GM23338 (cell line): ENCODE results near the gene CFTR. TPM values are rescaled to one million over a fixed set of nuclear protein-coding genes. Genes with fewer than 3 reads are reported as not detected.

Experiments used
- ATAC-seq: fragments of 200-7000 bp; cut with Tn5 transposase; 3 replicates; pipeline ENCODE4 v1.9.1; 2020
- DNase-seq: peaks from one replicate; pipeline ENCODE4 v3.0.0-alpha.2; 2015; ENCODE audit warnings: low spot score
- H2AFZ ChIP-seq: fragments of 200-600 bp; sonication (generic); 2 replicates; pipeline ENCODE4 v1.8.0; 2016; ENCODE audit warnings: antibody characterized with exemption, mild to moderate bottlenecking, moderate library complexity
- H3F3A ChIP-seq: fragments of 200-600 bp; sonication (generic); replicated peaks from 2 replicates; pipeline ENCODE4 v1.8.0; 2017; ENCODE audit warnings: antibody characterized with exemption, mixed run types, low read depth
- H3K27ac ChIP-seq: fragments of 200-600 bp; sonication (generic); 2 replicates; pipeline ENCODE4 v1.6.1; 2016; ENCODE audit warnings: low read depth
- H3K27me3 ChIP-seq: fragments of 200-600 bp; sonication (generic); 2 replicates; pipeline ENCODE4 v1.8.0; 2016; ENCODE audit warnings: mild to moderate bottlenecking, mixed run types, moderate library complexity; ENCODE audit not compliant: insufficient read depth
- H3K36me3 ChIP-seq: fragments of 200-600 bp; sonication (generic); 2 replicates; pipeline ENCODE4 v1.8.0; 2016; ENCODE audit warnings: mild to moderate bottlenecking; ENCODE audit not compliant: insufficient read depth
- H3K4me1 ChIP-seq: fragments of 200-600 bp; sonication (generic); 2 replicates; pipeline ENCODE4 v1.8.0; 2016; ENCODE audit warnings: mild to moderate bottlenecking, moderate library complexity; ENCODE audit not compliant: insufficient read depth
- H3K4me2 ChIP-seq: fragments of 200-600 bp; sonication (generic); 2 replicates; pipeline ENCODE4 v1.7.1; 2017; ENCODE audit warnings: mixed run types
- H3K4me3 ChIP-seq: fragments of 200-600 bp; sonication (generic); 2 replicates; pipeline ENCODE4 v1.6.1; 2016; ENCODE audit warnings: mixed run types
- H3K79me2 ChIP-seq: fragments of 200-600 bp; sonication (generic); replicated peaks from 2 replicates; pipeline ENCODE4 v1.8.0; 2017; ENCODE audit warnings: mild to moderate bottlenecking; ENCODE audit not compliant: insufficient read depth
- H3K9me2 ChIP-seq: fragments of 200-600 bp; sonication (generic); 2 replicates; pipeline ENCODE4 v1.8.0; 2017; ENCODE audit not compliant: insufficient read depth
- H4K20me1 ChIP-seq: fragments of 200-600 bp; sonication (generic); replicated peaks from 2 replicates; pipeline ENCODE4 v1.8.0; 2017; ENCODE audit warnings: mild to moderate bottlenecking; ENCODE audit not compliant: insufficient read depth
- H3K27ac Mint-ChIP-seq: 2 replicates; pipeline ENCODE4 v1.8.0; 2020; ENCODE audit warnings: inconsistent platforms, mild to moderate bottlenecking, moderate library complexity, mixed read lengths
- H3K27me3 Mint-ChIP-seq: 3 replicates; pipeline ENCODE4 v1.8.0; 2022; ENCODE audit warnings: low read depth, mild to moderate bottlenecking, moderate library complexity, mixed read lengths, inconsistent platforms; ENCODE audit not compliant: insufficient read depth, poor library complexity
- H3K36me3 Mint-ChIP-seq: 3 replicates; pipeline ENCODE4 v1.8.0; 2021; ENCODE audit warnings: low read depth, mild to moderate bottlenecking, inconsistent platforms, moderate library complexity, mixed read lengths
- H3K4me1 Mint-ChIP-seq: 3 replicates; pipeline ENCODE4 v1.8.0; 2020; ENCODE audit warnings: mild to moderate bottlenecking, inconsistent platforms, mixed read lengths
- H3K4me3 Mint-ChIP-seq: 3 replicates; pipeline ENCODE4 v1.8.0; 2021; ENCODE audit warnings: moderate library complexity, mild to moderate bottlenecking, inconsistent platforms, mixed read lengths
- H3K9me3 Mint-ChIP-seq: 3 replicates; pipeline ENCODE4 v1.8.0; 2020; ENCODE audit warnings: moderate library complexity, mild to moderate bottlenecking, inconsistent platforms, mixed read lengths
- CREB1 ChIP-seq: fragments of 250-450 bp; sonication (Bioruptor Pico); IDR thresholded peaks from 2 replicates; pipeline ENCODE4 v1.5.0; 2020; ENCODE audit warnings: low read depth, mild to moderate bottlenecking, moderate library complexity
- CTCF ChIP-seq, 2 experiments: fragments of 200-600 bp in 1 of 2; sonication (generic) in 1 of 2; conservative IDR thresholded peaks; 2 replicates each; pipeline versions ENCODE4 v1.5.1 to v1.6.1; 2016 to 2017; ENCODE audit warnings: antibody characterized with exemption in 2 of 2, low read depth in 2 of 2, mild to moderate bottlenecking in 2 of 2, moderate library complexity in 1 of 2
- ETS1 ChIP-seq: IDR thresholded peaks from 2 replicates; pipeline ENCODE4 v1.6.1; 2016; ENCODE audit warnings: antibody characterized with exemption
- EZH2 ChIP-seq: fragments of 200-600 bp; sonication (generic); IDR thresholded peaks from one replicate; pipeline ENCODE4 v1.8.0; 2017; ENCODE audit warnings: antibody characterized with exemption, mild to moderate bottlenecking, low read depth; ENCODE audit not compliant: unreplicated experiment
- EZH2phosphoT487 ChIP-seq: fragments of 200-600 bp; sonication (generic); IDR thresholded peaks from one replicate; pipeline ENCODE4 v1.8.1; 2018; ENCODE audit warnings: antibody characterized with exemption; ENCODE audit not compliant: unreplicated experiment
- JUNB ChIP-seq: IDR thresholded peaks from one replicate; pipeline ENCODE4 v1.6.1; 2016; ENCODE audit warnings: antibody characterized with exemption; ENCODE audit not compliant: unreplicated experiment
- NANOG ChIP-seq: IDR thresholded peaks from 2 replicates; pipeline ENCODE4 v1.6.1; 2016; ENCODE audit warnings: antibody characterized with exemption, borderline replicate concordance
- POLR2AphosphoS5 ChIP-seq: IDR thresholded peaks from 2 replicates; pipeline ENCODE4 v1.6.1; 2016; ENCODE audit warnings: antibody characterized with exemption, low read depth
- REST ChIP-seq: IDR thresholded peaks from one replicate; pipeline ENCODE4 v1.6.1; 2018; ENCODE audit warnings: antibody characterized with exemption; ENCODE audit not compliant: unreplicated experiment
- STAT1 ChIP-seq: IDR thresholded peaks from one replicate; pipeline ENCODE4 v1.6.1; 2016; ENCODE audit warnings: antibody characterized with exemption; ENCODE audit not compliant: unreplicated experiment
- ZNF114 ChIP-seq: fragments of 250-450 bp; sonication (Bioruptor Pico); IDR thresholded peaks from 2 replicates; pipeline ENCODE4 v1.5.0; 2020; ENCODE audit warnings: mild to moderate bottlenecking, moderate library complexity
- ZNF331 ChIP-seq: fragments of 250-450 bp; sonication (Bioruptor Pico); IDR thresholded peaks from 2 replicates; pipeline ENCODE4 v1.5.0; 2020; ENCODE audit warnings: low read depth, mild to moderate bottlenecking, moderate library complexity
- ZNF462 ChIP-seq: fragments of 250-450 bp; sonication (Bioruptor Pico); IDR thresholded peaks from 2 replicates; pipeline ENCODE4 v1.5.0; 2020; ENCODE audit warnings: mild to moderate bottlenecking, moderate library complexity
- polyA plus RNA-seq: library from polyadenylated mRNA; unstranded; fragments of >200 nt; fragmentation: Nextera tagmentation; extraction: Ambion mirVana; gene quantifications from 2 replicates; pipeline ENCODE4 v1.2.1, GENCODE V29; 2016
- total RNA-seq: library from RNA; depleted of rRNA; stranded (reverse); fragments of >200 nt; shearing (Covaris generic); gene quantifications from 2 replicates; pipeline ENCODE4 v1.2.3, GENCODE V29; 2014

CFTR gene
- total and polyA plus RNA-seq, 2 experiments from 2014 or later, result 0.45 to 1.2 TPM

DNA sequence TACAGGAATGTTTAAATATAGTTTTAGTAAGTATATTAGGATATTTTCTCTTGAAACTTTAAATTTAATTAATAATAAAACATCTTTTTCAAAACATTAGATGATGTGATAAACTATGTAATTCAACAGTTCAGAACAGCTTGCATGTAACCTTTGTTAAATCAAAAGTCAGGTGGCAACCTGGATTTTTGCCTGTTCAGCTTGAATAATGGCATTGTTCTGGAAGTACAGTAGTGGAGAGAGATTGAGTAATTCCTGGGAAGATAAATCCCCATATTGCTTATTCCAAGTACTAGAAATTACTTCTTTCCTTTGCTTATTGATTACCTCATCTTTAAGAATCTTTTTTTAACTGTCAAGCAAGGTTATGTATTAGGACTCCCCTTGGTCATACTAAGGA is 20.1 kb upstream of the CFTR start:
- Mint-ChIP-seq H3K9me3 (peaks cover 5% of the 10 kb centered on the region; the same call in 1 of the 3 replicates), H3K27ac (no peak overlapping the region), H3K4me3 (no peak overlapping the region), H3K27me3 (peaks cover 2% of the 10 kb centered on the region), H3K4me1 (no peaks in the 10 kb centered on the region), H3K36me3 (no peaks in the 10 kb centered on the region)
- Histone ChIP-seq H3K79me2 (no peaks in the 10 kb centered on the region), H2AFZ (no peak overlapping the region), H3K4me1 (no peaks in the 10 kb centered on the region), H3K4me3 (no peak overlapping the region), H3F3A (no peaks in the 10 kb centered on the region), H3K36me3 (no peaks in the 10 kb centered on the region), H3K27me3 (no peaks in the 10 kb centered on the region), H3K9me2 (no peaks in the 10 kb centered on the region), H4K20me1 (no peaks in the 10 kb centered on the region), H3K4me2 (no peak overlapping the region), H3K27ac (no peak overlapping the region)
- ATAC-seq, result no peak
- no peak for DNase-seq
- TF ChIP-seq POLR2AphosphoS5, result no peak
- no peak for TF ChIP-seq EZH2phosphoT487
- TF ChIP-seq ZNF462 (CRISPR knock-in tag), result no peak
- TF ChIP-seq JUNB, result no peak
- no peak for TF ChIP-seq ZNF331 (CRISPR knock-in tag)
- no peak for TF ChIP-seq ZNF114
- no peak for TF ChIP-seq EZH2
- TF ChIP-seq REST, result no peak
- TF ChIP-seq ETS1, result no peak
- TF ChIP-seq CREB1 (CRISPR knock-in tag), result no peak
- no peak for TF ChIP-seq NANOG
- TF ChIP-seq STAT1, result no peak
- TF ChIP-seq CTCF (conservative IDR thresholded peaks at IDR 0.05; ENCODE audit: low read depth in 2 of 2), result no peak
